HepG2 (cell line): ENCODE results near the gene KRT4. TPM values are rescaled to one million over a fixed set of nuclear protein-coding genes. Genes with fewer than 3 reads are reported as not detected.

Experiments
- ATAC-seq: fragments of 200-7000 bp; cut with Tn5 transposase; 3 replicates; pipeline ENCODE4 v1.9.1; 2020; ENCODE audit warnings: mild to moderate bottlenecking, moderate library complexity
- BruUV-seq: library from RNA; stranded (reverse); fragments of 400-500 nt; replicated peaks from 2 replicates; lab custom pipeline; 2021; lab: Mats Ljungman, UMichigan
- CTCF ChIA-PET: fragments of 300-600 bp; formaldehyde crosslinking; extraction: SDS; loops from one replicate; lab custom pipeline; 2021; ENCODE audit warnings: low total read pairs, inconsistent platforms, low intra/inter-chr PET ratio; lab: Yijun Ruan, JAX
- POLR2A ChIA-PET: fragments of 350-600 bp; sonication (Branson Sonifier 250); formaldehyde crosslinking; loops from one replicate; lab custom pipeline; 2020; ENCODE audit warnings: antibody characterized with exemption, inconsistent platforms; lab: Yijun Ruan, JAX
- DNase-seq: peaks from one replicate; pipeline ENCODE4 v3.0.0-alpha.2; 2015; ENCODE audit warnings: low spot score
- FAIRE-seq: peaks from 3 replicates; lab custom pipeline; 2011; peaks lifted over from hg19 to GRCh38; lab: Jason Lieb, UNC
- H2AFZ ChIP-seq: one replicate; pipeline ENCODE4 v1.6.1; 2011; ENCODE audit warnings: low read length, inconsistent platforms
- H3K27ac ChIP-seq: fragments of 300-600 bp; 3 replicates; pipeline ENCODE4 v1.8.0; 2011; ENCODE audit warnings: mixed run types, mild to moderate bottlenecking, mixed read lengths, low read length, inconsistent platforms; ENCODE audit not compliant: insufficient read depth; ENCODE audit errors: extremely low read length
- H3K27me3 ChIP-seq, 2 experiments: fragments of 200-600 bp in 1 of 2; 2 replicates in 1 of 2; 3 replicates in 1 of 2; pipeline versions ENCODE4 v1.6.0 to v1.8.0; 2011; ENCODE audit warnings: low read length in 2 of 2, mild to moderate bottlenecking in 2 of 2, moderate library complexity in 2 of 2, inconsistent platforms in 1 of 2; ENCODE audit not compliant: insufficient read depth in 2 of 2, control insufficient read depth in 1 of 2
- H3K36me3 ChIP-seq, 2 experiments: fragments of 200-600 bp in 1 of 2; replicated peaks in 1 of 2; 2 replicates in 1 of 2; 3 replicates in 1 of 2; pipeline versions ENCODE4 v1.5.1 to v1.8.0; 2011; ENCODE audit warnings: low read length in 2 of 2, inconsistent platforms in 1 of 2; ENCODE audit not compliant: insufficient read depth in 2 of 2, control insufficient read depth in 1 of 2
- H3K4me1 ChIP-seq: 2 replicates; pipeline ENCODE4 v1.5.1; 2012; ENCODE audit warnings: low read length, inconsistent platforms; ENCODE audit not compliant: insufficient read depth
- H3K4me2 ChIP-seq: 2 replicates; pipeline ENCODE4 v1.6.0; 2011; ENCODE audit warnings: low read depth, low read length, inconsistent platforms
- H3K4me3 ChIP-seq, 3 experiments: fragments of 200-600 bp in 1 of 3; sonication (generic), shearing (Covaris generic) in 1 of 3; replicated peaks in 1 of 3; 2 replicates each; pipeline ENCODE4 v1.5.1; 2011 to 2016; ENCODE audit warnings: low read length in 3 of 3, inconsistent platforms in 2 of 3, low read depth in 2 of 3, mild to moderate bottlenecking in 2 of 3, control low read depth in 1 of 3, mixed read lengths in 1 of 3; ENCODE audit not compliant: insufficient read depth in 1 of 3
- H3K79me2 ChIP-seq: one replicate; pipeline ENCODE4 v1.6.1; 2011; ENCODE audit warnings: low read length, inconsistent platforms; ENCODE audit not compliant: insufficient read depth
- H3K9ac ChIP-seq: 2 replicates; pipeline ENCODE4 v1.6.0; 2011; ENCODE audit warnings: mild to moderate bottlenecking, low read depth, low read length, inconsistent platforms; ENCODE audit not compliant: insufficient read depth
- H3K9me3 ChIP-seq: 2 replicates; pipeline ENCODE4 v1.5.1; 2012; ENCODE audit warnings: mild to moderate bottlenecking, low read length
- H4K20me1 ChIP-seq: 2 replicates; pipeline ENCODE4 v1.6.0; 2011; ENCODE audit warnings: inconsistent platforms, mild to moderate bottlenecking, low read length, moderate library complexity; ENCODE audit not compliant: insufficient read depth
- AHDC1 ChIP-seq: sonication (generic); formaldehyde crosslinking; IDR thresholded peaks from 2 replicates; pipeline ENCODE4 v1.5.1; 2020; ENCODE audit warnings: mild to moderate bottlenecking, missing genetic modification reagents, borderline replicate concordance
- ESRRA ChIP-seq: sonication (generic); formaldehyde crosslinking; IDR thresholded peaks from 2 replicates; pipeline ENCODE4 v1.5.1; 2020; ENCODE audit warnings: mild to moderate bottlenecking, low read depth, missing genetic modification reagents
- ZNF124 ChIP-seq: sonication (generic); formaldehyde crosslinking; IDR thresholded peaks from 2 replicates; pipeline ENCODE4 v1.4.0; 2020; ENCODE audit warnings: missing genetic modification reagents
- ZNF251 ChIP-seq: sonication (generic); formaldehyde crosslinking; IDR thresholded peaks from 2 replicates; pipeline ENCODE4 v1.9.0; 2021; ENCODE audit warnings: mild to moderate bottlenecking, missing genetic modification reagents
- ZNF441 ChIP-seq: sonication (generic); formaldehyde crosslinking; IDR thresholded peaks from 2 replicates; pipeline ENCODE4 v1.7.0; 2021; ENCODE audit warnings: missing genetic modification reagents, borderline replicate concordance
- whole genome bisulfite sequencing: methylation state at CpG from one replicate; pipeline ENCODE4 v1.1.6; 2017; ENCODE audit warnings: low lambda C conversion rate; 5-methylcytosine and 5-hydroxymethylcytosine counted together
- in situ Hi-C: cut with HindIII; loops from 2 replicates; pipeline ENCODE4 v1.10.0; 2017; ENCODE audit warnings: low pct_unique_long_range_greater_than_20kb; ENCODE audit not compliant: extremely low pct_ligation_motif_present
- intact Hi-C: fragments of 100-400 bp; cut with micrococcal nuclease; formaldehyde crosslinking; loops from one replicate; pipeline ENCODE4 v1.10.0; 2022; ENCODE audit not compliant: unreplicated experiment
- polyA plus RNA-seq, 8 experiments: library from polyadenylated mRNA; depleted of rRNA in 3 of 8; stranded (reverse) in 7 of 8; unstranded in 1 of 8; fragments of >200 nt; fragmentation: Illumina TruSeq in 4 of 8; extraction: Trizol in 4 of 8; gene quantifications; 2 replicates each; pipeline versions ENCODE4 v1.2.1 to v1.2.3, GENCODE V29; 2011 to 2016; ENCODE audit warnings: low read depth in 4 of 8, missing spikeins in 1 of 8, mixed read lengths in 1 of 8; ENCODE audit not compliant: insufficient read depth in 1 of 8
- total RNA-seq, 5 experiments: library from RNA; depleted of rRNA; stranded (reverse); fragments of >200 nt; fragmentation: Illumina TruSeq; extraction: Trizol; gene quantifications; 2 replicates each; pipeline ENCODE4 v1.2.3, GENCODE V29; 2016; ENCODE audit warnings: low read depth in 1 of 5
- TF ChIP-seq, protein P1 (sequence below): sonication (generic); formaldehyde crosslinking; IDR thresholded peaks from 2 replicates; pipeline ENCODE4 v1.5.1; 2020; ENCODE audit warnings: missing genetic modification reagents, mild to moderate bottlenecking, borderline replicate concordance

The KRT4 gene
- total and polyA plus RNA-seq, 2 of the 13 experiments (the other 11 are each of a cell fraction or from before 2014, with no cell fraction given): not detected

- FAIRE-seq (no peak), DNase-seq (no peak), ATAC-seq (no peak)
- in situ Hi-C loops: no loop called here
- no peaks in the 10 kb centered on the region for H4K20me1 ChIP-seq
- no TSS peak for BruUV-seq
- ChIA-PET POLR2A (no interaction called here), CTCF (no interaction called here)
- H3K4me3 ChIP-seq: no peak overlapping the region
- intact Hi-C loops: no loop called here
- H3K4me1 ChIP-seq: no peaks in the 10 kb centered on the region
- no peak overlapping the region for H2AFZ ChIP-seq
- 3% methylated on average over 5 of the region's 10 CpGs for WGBS
- no peak overlapping the region for H3K27ac ChIP-seq
- TF ChIP-seq ZNF124 (CRISPR knock-in tag): no peak
- no peak for TF ChIP-seq ZNF251
- TF ChIP-seq, protein P1, sequence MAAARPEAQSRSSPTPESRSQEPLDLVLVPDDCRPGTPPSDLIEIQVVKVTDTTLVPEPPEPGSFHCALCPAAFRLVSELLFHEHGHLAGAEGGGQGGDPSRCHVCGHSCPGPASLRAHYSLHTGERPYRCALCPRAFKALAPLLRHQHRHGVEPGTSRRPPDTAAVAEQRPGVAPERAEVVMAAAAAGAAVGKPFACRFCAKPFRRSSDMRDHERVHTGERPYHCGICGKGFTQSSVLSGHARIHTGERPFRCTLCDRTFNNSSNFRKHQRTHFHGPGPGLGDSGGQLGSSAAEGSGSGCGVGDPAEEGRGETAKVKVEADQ: no peak
- TF ChIP-seq ESRRA (CRISPR knock-in tag): no peak
- H3K4me2 ChIP-seq: no peak overlapping the region
- no peaks in the 10 kb centered on the region for H3K79me2 ChIP-seq
- no peaks in the 10 kb centered on the region for H3K9me3 ChIP-seq
- H3K9ac ChIP-seq: no peak overlapping the region
- no peaks in the 10 kb centered on the region for H3K36me3 ChIP-seq
- peaks cover 4 to 51% of the 10 kb centered on the region in 2 experiments; a peak in 3 of 5 replicates for H3K27me3 ChIP-seq
Measured at GRCh38 chr12:52792185-52793029, 21.5 kb downstream of the KRT4 start.

DNA sequence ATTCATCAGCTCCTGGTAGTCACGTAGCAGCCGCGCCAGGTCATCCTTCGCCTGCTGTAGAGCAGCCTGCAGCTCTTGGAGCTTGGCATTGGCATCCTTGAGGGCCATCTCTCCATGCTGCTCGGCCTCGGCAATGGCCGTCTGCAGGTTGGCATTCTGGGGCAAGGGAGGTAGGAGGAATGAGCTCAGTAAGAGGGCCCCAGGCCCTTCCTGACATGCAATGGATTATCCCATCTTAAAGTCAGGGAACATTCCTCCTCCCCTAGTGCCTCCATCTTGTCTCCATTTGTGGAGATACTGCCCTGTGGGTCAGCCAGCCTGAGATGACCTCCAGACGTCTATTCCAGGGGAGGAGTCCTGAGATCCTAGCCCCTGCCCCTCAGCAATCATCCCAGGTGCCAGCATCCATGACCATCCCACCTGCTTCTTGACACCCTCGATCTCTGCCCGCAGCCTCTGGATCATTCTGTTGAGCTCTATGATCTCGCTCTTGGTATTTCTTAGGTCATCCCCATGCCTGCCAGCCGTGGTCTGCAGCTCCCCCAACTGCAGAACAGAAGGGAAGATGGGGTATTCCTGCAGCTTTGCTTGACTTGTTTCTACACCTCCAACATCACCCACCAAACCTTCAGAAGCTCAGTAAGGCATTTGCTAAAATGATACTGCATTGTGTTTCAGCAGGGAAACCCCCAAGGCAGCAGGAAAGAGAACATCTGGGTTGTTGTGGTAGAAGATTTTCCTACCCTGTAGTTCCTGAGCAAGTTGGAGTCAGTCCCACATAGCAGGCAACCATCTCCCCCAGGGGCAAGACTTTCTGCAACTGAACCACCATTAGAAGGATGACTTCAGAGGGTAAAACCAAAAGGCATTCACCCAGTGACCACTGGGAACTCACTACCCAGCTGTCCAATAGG lies 22.4 kb downstream of the KRT4 start:
- Histone ChIP-seq H3K79me2 (no peaks in the 10 kb centered on the region), H3K27me3 (peaks cover 4 to 51% of the 10 kb centered on the region in 2 experiments; a peak in 3 of 5 replicates), H3K27ac (no peak overlapping the region), H3K4me3 (no peak overlapping the region), H3K36me3 (no peaks in the 10 kb centered on the region), H3K9ac (no peak overlapping the region), H3K4me2 (no peak overlapping the region), H3K4me1 (no peaks in the 10 kb centered on the region), H3K9me3 (no peaks in the 10 kb centered on the region), H2AFZ (no peak overlapping the region), H4K20me1 (no peaks in the 10 kb centered on the region)
- ATAC-seq: no peak
- ChIA-PET CTCF (no interaction called here), POLR2A (no interaction called here)
- 36% methylated on average over 10 of the region's 12 CpGs for WGBS
- DNase-seq: no peak
- intact Hi-C loops (no loop called here), in situ Hi-C loops (no loop called here)
- no TSS peak for BruUV-seq
- no peak for FAIRE-seq
- TF ChIP-seq ZNF441 (CRISPR knock-in tag): no peak
- no peak for TF ChIP-seq AHDC1 (CRISPR knock-in tag)
